H1 (cell line): ENCODE measurements around the gene CACNG4. TPM values are rescaled to one million over a fixed set of nuclear protein-coding genes. Genes with fewer than 3 reads are reported as not detected.
"Not testable (repeated sequence)": the region's sequence is repeated elsewhere in the genome, so short reads cannot be mapped to it uniquely, and the experiment has no call there.

Experiments used
- CTCF ChIA-PET: fragments of 300-600 bp; sonication (Branson Sonifier 250); formaldehyde crosslinking; loops from one replicate; lab custom pipeline; 2021; ENCODE audit not compliant: partially characterized antibody; lab: Charles Lee
- POLR2A ChIA-PET: fragments of 300-600 bp; sonication (Branson Sonifier 250); formaldehyde crosslinking; loops from one replicate; lab custom pipeline; 2021; ENCODE audit warnings: inconsistent platforms; ENCODE audit not compliant: partially characterized antibody; lab: Charles Lee
- DNase-seq, 2 experiments: peaks; one replicate each; pipeline versions ENCODE4 v3.0.0 to v3.0.0-alpha.2; 2010 to 2022; ENCODE audit warnings: low spot score in 2 of 2, low read depth in 1 of 2, mixed read lengths in 1 of 2
- FAIRE-seq: peaks from 2 replicates; lab custom pipeline; 2011; peaks lifted over from hg19 to GRCh38; lab: Jason Lieb, UNC
- H2AFZ ChIP-seq: 2 replicates; pipeline ENCODE4 v1.8.1; 2012; ENCODE audit warnings: low read length, inconsistent platforms
- H2AK5ac ChIP-seq: 2 replicates; pipeline ENCODE4 v1.6.1; 2013; ENCODE audit warnings: low read depth, low read length
- H2BK120ac ChIP-seq: replicated peaks from 2 replicates; pipeline ENCODE3; 2013; ENCODE audit warnings: low read depth, low read length, inconsistent platforms
- H2BK12ac ChIP-seq: 2 replicates; pipeline ENCODE4 v1.6.1; 2013; ENCODE audit warnings: low read depth, low read length
- H2BK15ac ChIP-seq: 2 replicates; pipeline ENCODE4 v1.6.1; 2013; ENCODE audit warnings: low read length
- H2BK20ac ChIP-seq: 2 replicates; pipeline ENCODE4 v1.6.1; 2013; ENCODE audit warnings: low read length
- H2BK5ac ChIP-seq: 2 replicates; pipeline ENCODE4 v1.6.1; 2013; ENCODE audit warnings: low read depth, low read length
- H3K14ac ChIP-seq: 2 replicates; pipeline ENCODE4 v1.6.1; 2013; ENCODE audit warnings: inconsistent platforms; ENCODE audit not compliant: insufficient read length
- H3K18ac ChIP-seq: 2 replicates; pipeline ENCODE4 v1.6.1; 2013; ENCODE audit warnings: low read length; ENCODE audit errors: extremely low read depth
- H3K23ac ChIP-seq: 2 replicates; pipeline ENCODE4 v1.6.1; 2013; ENCODE audit warnings: inconsistent platforms; ENCODE audit not compliant: insufficient read length
- H3K23me2 ChIP-seq: 2 replicates; pipeline ENCODE4 v1.6.1; 2013; ENCODE audit warnings: low read depth, low read length
- H3K27ac ChIP-seq: 2 replicates; pipeline ENCODE4 v1.6.1; 2011; ENCODE audit warnings: low read depth, low read length, inconsistent platforms
- H3K27me3 ChIP-seq, 4 experiments: replicated peaks in 1 of 4; 1 replicate in 1 of 4; 2 replicates in 3 of 4; pipeline versions ENCODE4 v1.6.1 to v1.8.1; 2011 to 2013; ENCODE audit warnings: low read length in 3 of 4, mild to moderate bottlenecking in 3 of 4, inconsistent platforms in 2 of 4, mixed read lengths in 2 of 4, moderate library complexity in 1 of 4; ENCODE audit not compliant: control insufficient read depth in 3 of 4, insufficient read depth in 3 of 4; ENCODE audit errors: extremely low read depth in 1 of 4
- H3K36me3 ChIP-seq, 4 experiments: 2 replicates each; pipeline versions ENCODE4 v1.6.1 to v1.8.1; 2011 to 2013; ENCODE audit warnings: mild to moderate bottlenecking in 4 of 4, low read length in 3 of 4, moderate library complexity in 2 of 4, control low read depth in 1 of 4, inconsistent platforms in 1 of 4; ENCODE audit not compliant: insufficient read depth in 4 of 4, control insufficient read depth in 2 of 4
- H3K4ac ChIP-seq: replicated peaks from 2 replicates; pipeline ENCODE3; 2013; ENCODE audit warnings: low read length, low read depth, mixed read lengths, inconsistent platforms; ENCODE audit not compliant: insufficient read length
- H3K4me1 ChIP-seq, 4 experiments: replicated peaks in 1 of 4; 1 replicate in 1 of 4; 2 replicates in 3 of 4; pipeline versions ENCODE4 v1.6.1 to v1.8.1; 2011 to 2013; ENCODE audit warnings: low read length in 3 of 4, inconsistent platforms in 2 of 4, mixed read lengths in 1 of 4; ENCODE audit not compliant: insufficient read depth in 4 of 4, control insufficient read depth in 3 of 4
- H3K4me2 ChIP-seq, 2 experiments: 2 replicates each; pipeline versions ENCODE4 v1.6.1 to v1.8.1; 2011 to 2013; ENCODE audit warnings: low read depth in 2 of 2, low read length in 2 of 2, control low read depth in 1 of 2, inconsistent platforms in 1 of 2, mild to moderate bottlenecking in 1 of 2; ENCODE audit not compliant: insufficient read depth in 1 of 2
- H3K4me3 ChIP-seq, 4 experiments: fragments of 200-600, 300-600 bp in 1 of 4; sonication (generic), shearing (Covaris generic), sonication (Bioruptor Twin) in 1 of 4; 2 replicates each; pipeline versions ENCODE4 v1.5.1 to v1.8.1; 2011 to 2016; ENCODE audit warnings: low read length in 4 of 4, low read depth in 3 of 4, control low read depth in 2 of 4, inconsistent platforms in 2 of 4, mild to moderate bottlenecking in 2 of 4, mixed read lengths in 1 of 4, moderate library complexity in 1 of 4; ENCODE audit not compliant: insufficient read depth in 2 of 4; ENCODE audit errors: extremely low read depth in 1 of 4
- H3K56ac ChIP-seq: replicated peaks from 2 replicates; pipeline ENCODE3; 2013; ENCODE audit warnings: low read depth, mild to moderate bottlenecking, mixed read lengths, low read length, inconsistent platforms; ENCODE audit not compliant: insufficient read length
- H3K79me1 ChIP-seq: 2 replicates; pipeline ENCODE4 v1.6.1; 2013; ENCODE audit warnings: low read depth, low read length, control low read depth
- H3K79me2 ChIP-seq, 2 experiments: 2 replicates each; pipeline versions ENCODE4 v1.6.1 to v1.8.1; 2012 to 2013; ENCODE audit warnings: low read length in 2 of 2, mild to moderate bottlenecking in 2 of 2, inconsistent platforms in 1 of 2; ENCODE audit not compliant: insufficient read depth in 2 of 2, control insufficient read depth in 1 of 2
- H3K9ac ChIP-seq, 4 experiments: replicated peaks in 1 of 4; 1 replicate in 1 of 4; 2 replicates in 3 of 4; pipeline versions ENCODE4 v1.6.1 to v1.8.1; 2011 to 2013; ENCODE audit warnings: low read depth in 3 of 4, low read length in 3 of 4, control low read depth in 2 of 4, mild to moderate bottlenecking in 2 of 4, moderate library complexity in 2 of 4, inconsistent platforms in 1 of 4; ENCODE audit errors: extremely low read depth in 1 of 4
- H3K9me3 ChIP-seq, 2 experiments: 2 replicates each; pipeline versions ENCODE4 v1.6.1 to v1.8.1; 2012 to 2013; ENCODE audit warnings: mild to moderate bottlenecking in 2 of 2, moderate library complexity in 2 of 2, control low read depth in 1 of 2, inconsistent platforms in 1 of 2, low read depth in 1 of 2, low read length in 1 of 2, mixed read lengths in 1 of 2; ENCODE audit not compliant: insufficient read depth in 2 of 2
- H4K20me1 ChIP-seq, 2 experiments: replicated peaks in 1 of 2; 2 replicates each; pipeline versions ENCODE3 to v1.8.1; 2011 to 2013; ENCODE audit warnings: inconsistent platforms in 2 of 2, low read length in 2 of 2, mild to moderate bottlenecking in 1 of 2; ENCODE audit not compliant: insufficient read depth in 2 of 2, control insufficient read depth in 1 of 2
- H4K5ac ChIP-seq: 2 replicates; pipeline ENCODE4 v1.6.1; 2013; ENCODE audit warnings: low read length, low read depth, mixed read lengths, inconsistent platforms; ENCODE audit not compliant: insufficient read length
- H4K8ac ChIP-seq: 2 replicates; pipeline ENCODE4 v1.8.0; 2013; ENCODE audit warnings: mild to moderate bottlenecking, moderate library complexity, low read length, inconsistent platforms; ENCODE audit not compliant: insufficient read depth; ENCODE audit errors: extremely low read depth
- H4K91ac ChIP-seq: replicated peaks from 2 replicates; pipeline ENCODE3; 2013; ENCODE audit warnings: low read length, mixed read lengths, inconsistent platforms; ENCODE audit not compliant: insufficient read length
- WGBS, 2 experiments: shearing (Covaris generic) in 1 of 2; methylation state at CpG; one replicate each; pipeline versions ENCODE4 v1.1.6 to v1.1.7; 2013 to 2015; ENCODE audit warnings: low lambda C conversion rate in 2 of 2, mixed read lengths in 2 of 2, inconsistent platforms in 1 of 2, low coverage in 1 of 2, missing lambda C conversion rate in 1 of 2; ENCODE audit not compliant: insufficient replicate concordance in 2 of 2, insufficient coverage in 1 of 2, insufficient read length in 1 of 2; ENCODE audit errors: extremely low coverage in 1 of 2, missing lambda C conversion rate in 1 of 2; 5-methylcytosine and 5-hydroxymethylcytosine counted together
- polyA plus RNA-seq, 7 experiments: library from polyadenylated mRNA; depleted of rRNA in 3 of 7; stranded (reverse) in 5 of 7; unstranded in 2 of 7; fragments of >200 nt in 5 of 7; fragments of 200-250 nt in 2 of 7; gene quantifications; 1 replicate in 5 of 7; 2 replicates in 1 of 7; 4 replicates in 1 of 7; pipeline versions ENCODE4 v1.2.1 to v1.2.3, GENCODE V29; 2011 to 2013; ENCODE audit warnings: missing spikeins in 2 of 7, mixed read lengths in 2 of 7
- total RNA-seq: library from RNA; stranded (reverse); fragmentation: NEBNext Ultra II Directional; extraction: Animal tissue kit (Norgen Biotek cat#: 25700); gene quantifications from 2 replicates; pipeline ENCODE4 v1.2.1, GENCODE V29; 2021

CACNG4 gene
- total and polyA plus RNA-seq, 2 of the 8 experiments (the other 6 are each of a cell fraction or from before 2014, with no cell fraction given), result 3.6 to 5.6 TPM

- H3K9ac ChIP-seq, H3K4me1 ChIP-seq, H3K4ac ChIP-seq, H2BK12ac ChIP-seq, H4K8ac ChIP-seq, DNase-seq, H4K20me1 ChIP-seq, H3K27me3 ChIP-seq, H3K4me3 ChIP-seq, H3K79me1 ChIP-seq, FAIRE-seq, H2AK5ac ChIP-seq, H3K79me2 ChIP-seq, H3K9me3 ChIP-seq, H4K91ac ChIP-seq, H3K4me2 ChIP-seq, H3K27ac ChIP-seq, H2BK5ac ChIP-seq, H2AFZ ChIP-seq, H2BK15ac ChIP-seq, H3K36me3 ChIP-seq, H2BK20ac ChIP-seq, H3K14ac ChIP-seq, H3K23me2 ChIP-seq, H3K18ac ChIP-seq, H4K5ac ChIP-seq, H3K23ac ChIP-seq, H2BK120ac ChIP-seq, H3K56ac ChIP-seq: not testable (repeated sequence)
- 88% methylated on average over 10 of the region's 10 CpGs; no CpG with 5 or more reads in 1 of the 2 experiments for WGBS, 2 experiments
- POLR2A ChIA-PET, result interaction anchor here (0.6 to 1.3 kb wide), 2 partner anchors 9 to 342 kb away, joined by 3 to 4 read pairs; no protein-coding TSS in a partner anchor
- CTCF ChIA-PET, result interaction anchor here (0.8 to 1.8 kb wide), 7 partner anchors 14 to 257 kb away, joined by 3 to 6 read pairs (median 3); no protein-coding TSS in a partner anchor
Observed at GRCh38 chr17:66972442-66972830, 7.9 kb downstream of the CACNG4 start.
